GM21619 (cell line): ENCODE measurements around the gene TTC23L.
"Not testable (repeated sequence)": the region's sequence is repeated elsewhere in the genome, so short reads cannot be mapped to it uniquely, and the experiment has no call there.

Source experiments
- ATAC-seq: cut with Tn5 transposase; IDR thresholded peaks from one replicate; pipeline ENCODE4 v1.9.1; 2021; ENCODE audit not compliant: unreplicated experiment

The TTC23L gene, protein sequence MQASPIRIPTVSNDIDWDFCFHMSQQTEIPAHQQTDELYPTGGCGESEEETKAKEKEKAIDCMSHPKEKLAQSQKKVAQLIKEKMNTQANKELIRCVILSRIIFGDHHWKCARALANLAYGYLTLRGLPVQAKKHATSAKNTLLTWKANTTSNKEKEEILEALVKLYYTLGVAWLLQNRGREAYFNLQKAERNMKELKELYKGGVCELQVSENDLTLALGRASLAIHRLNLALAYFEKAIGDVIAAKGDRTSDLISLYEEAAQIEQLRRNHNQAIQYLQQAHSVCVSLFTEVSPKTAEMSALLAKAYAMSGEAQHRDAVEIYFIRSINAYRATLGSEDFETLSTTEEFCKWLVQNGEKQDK

DNA sequence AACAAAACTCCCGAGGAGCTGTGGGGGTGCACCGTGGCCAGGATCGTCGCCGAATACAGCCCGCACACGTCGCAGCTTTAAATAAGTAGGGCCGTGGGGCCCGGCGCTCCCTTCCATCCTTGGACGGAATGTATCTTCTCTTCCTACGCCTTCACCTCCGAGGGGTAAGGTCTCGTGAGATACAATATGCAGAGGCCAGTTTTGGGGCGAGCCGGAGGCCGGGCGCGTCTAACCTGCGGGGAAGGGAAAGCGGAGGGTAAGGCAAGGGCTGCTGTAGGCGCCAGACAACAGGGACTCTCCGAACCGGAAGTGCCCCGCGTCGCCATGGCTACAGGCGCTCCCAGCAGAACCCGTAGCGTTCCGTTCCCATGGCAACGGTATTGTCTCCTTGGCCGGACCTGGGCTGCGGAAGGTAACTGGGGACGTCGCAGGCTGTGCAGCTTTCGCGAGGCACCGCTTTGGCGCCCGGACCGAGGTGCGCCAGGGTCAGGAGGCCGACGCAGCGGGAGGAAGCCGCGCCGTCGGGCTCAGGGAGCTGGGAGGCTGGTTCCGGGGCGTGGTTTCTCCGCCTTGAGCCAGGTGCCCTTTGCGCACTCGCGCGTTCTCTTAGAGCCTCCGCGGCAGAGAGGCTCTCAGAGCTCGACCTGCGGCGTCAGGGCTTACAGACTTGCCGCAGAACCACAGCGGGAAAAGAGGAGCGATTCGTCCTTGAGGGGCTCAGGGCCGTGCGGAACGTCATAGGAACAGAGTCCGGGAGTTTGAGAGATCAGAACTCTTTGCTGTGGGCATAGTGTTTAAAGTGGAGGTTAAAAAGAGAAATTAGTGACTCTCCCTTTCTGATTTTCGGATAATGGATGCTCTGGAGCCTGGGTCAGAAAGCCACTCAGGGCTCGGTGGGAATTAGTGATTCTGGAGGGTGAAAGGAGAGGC, at the start of gene TTC23L:
TSS of gene TTC23L (plus strand) at position 380 of the 930 bp plus-strand sequence. CDS start 1,508 bp downstream, outside the sequence.
- ATAC-seq: peak; percentile 98

DNA sequence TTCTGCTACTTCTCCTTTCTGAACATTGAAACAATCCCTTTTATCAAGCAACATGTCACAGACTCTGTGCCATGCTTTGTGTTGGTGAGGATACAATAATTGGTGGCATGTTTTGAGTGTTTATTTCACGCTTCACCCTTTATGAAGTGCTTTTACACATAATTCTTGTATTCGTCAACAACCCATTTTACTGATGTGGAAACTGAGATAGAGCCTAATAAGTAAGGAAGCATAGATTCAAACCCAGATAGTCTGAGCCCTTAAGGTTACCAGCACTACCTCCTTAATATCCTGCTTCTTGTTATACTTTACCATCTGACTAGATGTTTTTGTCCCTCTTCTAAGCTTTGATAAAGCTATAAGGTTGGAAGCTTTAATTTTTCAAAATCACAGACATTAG, 49.3 kb upstream of the TTC23L start:
- ATAC-seq: no peak

DNA sequence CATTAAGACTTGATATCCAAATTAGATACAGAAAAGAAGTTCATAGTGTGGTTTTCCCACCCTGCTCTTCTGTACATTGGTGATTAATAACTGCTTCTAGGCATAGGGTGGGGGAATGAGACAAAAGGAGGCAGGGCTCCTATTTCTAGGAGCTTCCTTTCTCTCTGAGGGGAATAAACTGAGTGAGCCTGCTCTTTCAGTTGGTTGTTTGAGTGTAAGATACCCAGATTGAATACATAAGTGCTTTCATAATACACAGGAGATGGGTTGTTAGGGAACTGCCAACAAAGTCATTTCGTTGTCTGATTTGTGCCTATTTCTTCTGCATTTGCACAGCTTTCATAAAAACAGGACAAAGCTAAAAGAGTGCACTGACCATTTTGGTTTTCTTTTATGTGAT, 48.9 kb upstream of the TTC23L start:
- ATAC-seq: no peak

DNA sequence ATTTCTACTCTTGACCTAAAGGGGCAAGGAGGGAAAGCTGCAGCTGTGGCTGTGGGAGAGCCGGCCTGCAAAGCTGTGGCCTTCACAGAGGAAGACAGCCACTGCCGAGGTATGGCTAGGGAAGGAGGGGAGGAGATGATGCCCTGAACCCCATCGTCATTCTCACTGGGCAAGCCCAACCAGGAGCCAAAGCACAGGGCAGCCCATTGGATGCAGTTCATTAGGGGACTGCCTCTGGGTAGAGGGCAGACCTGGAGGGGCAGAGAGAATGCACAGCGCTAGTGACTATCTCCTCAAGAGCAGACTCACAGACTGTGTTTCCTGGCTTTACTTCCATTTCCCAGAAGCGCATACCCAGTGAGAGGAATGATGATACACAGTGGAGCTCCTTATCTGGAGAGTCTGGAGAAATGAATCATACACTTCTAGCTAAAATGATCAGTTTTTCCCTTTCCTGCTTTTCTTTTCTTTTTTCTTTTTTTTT, 47.2 kb upstream of the TTC23L start:
- no peak for ATAC-seq

DNA sequence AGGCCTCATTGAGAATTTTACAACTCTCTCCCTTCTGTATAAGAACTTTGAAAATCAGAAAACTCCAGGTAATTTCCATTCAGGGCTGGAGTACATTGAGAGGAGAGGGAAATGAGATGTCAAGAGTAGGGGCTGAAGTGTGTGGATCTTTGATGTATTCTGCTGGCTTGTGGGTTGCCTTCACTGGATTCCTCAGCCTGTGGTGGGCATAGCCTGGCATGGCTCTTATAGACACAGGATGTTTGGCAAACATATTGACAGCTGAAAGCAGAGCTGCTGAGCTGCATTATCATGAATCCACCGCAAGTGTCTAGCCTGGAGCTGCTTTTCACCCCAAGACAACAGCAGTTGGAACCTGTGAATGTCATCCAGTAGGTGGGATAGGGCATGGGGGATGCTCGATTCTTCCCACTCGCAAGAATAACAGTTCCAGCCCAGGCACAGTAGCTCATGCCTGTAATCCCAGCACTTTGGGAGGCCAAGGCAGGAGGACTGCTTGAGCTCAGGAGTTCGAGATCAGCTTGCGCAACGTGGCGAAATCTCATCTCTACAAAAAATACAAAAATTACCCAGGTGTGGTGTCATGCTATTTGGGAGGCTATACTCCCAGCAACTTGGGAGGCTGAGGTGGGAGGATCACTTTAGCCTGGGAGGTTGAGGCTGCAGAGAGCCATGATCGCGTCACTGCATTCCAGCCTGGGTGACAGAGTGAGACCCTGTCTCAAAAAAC, 36.0 kb upstream of the TTC23L start:
- ATAC-seq: no peak

DNA sequence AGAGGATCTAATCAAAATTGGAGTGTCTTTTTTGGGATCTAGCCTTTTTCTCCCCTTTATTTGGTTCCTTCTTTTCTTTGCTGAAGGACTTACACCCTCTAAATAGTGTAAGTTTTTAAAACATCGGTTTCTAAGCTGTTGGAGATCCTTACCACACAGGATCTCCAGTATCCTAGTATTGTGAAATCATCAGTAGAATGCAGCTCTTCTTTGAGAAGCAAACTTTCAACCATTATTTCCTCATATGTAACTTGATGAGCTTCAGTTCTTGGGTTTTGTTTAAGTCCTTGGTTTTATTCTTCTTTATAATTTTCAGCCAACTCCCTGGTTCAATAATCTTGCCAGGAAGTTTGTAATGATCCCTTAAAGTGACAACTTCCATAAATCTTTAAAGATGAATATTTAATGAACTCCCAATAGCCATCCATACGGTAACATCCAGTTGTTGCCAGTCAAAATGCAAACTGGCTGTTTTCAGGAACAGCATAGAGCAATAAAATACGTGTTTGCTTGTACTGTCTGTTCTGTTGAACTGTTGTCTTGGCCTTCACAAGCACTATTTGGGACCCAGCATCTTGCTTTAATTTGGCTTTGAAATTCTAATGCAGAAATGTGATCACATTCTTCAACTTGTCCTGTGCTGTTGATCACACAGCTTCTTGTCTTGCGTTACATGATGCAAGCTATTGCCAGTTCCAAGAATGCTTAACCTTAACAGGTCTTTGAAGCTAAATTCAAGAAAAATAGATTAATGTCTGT, 34.8 kb upstream of the TTC23L start:
- ATAC-seq: no peak

DNA sequence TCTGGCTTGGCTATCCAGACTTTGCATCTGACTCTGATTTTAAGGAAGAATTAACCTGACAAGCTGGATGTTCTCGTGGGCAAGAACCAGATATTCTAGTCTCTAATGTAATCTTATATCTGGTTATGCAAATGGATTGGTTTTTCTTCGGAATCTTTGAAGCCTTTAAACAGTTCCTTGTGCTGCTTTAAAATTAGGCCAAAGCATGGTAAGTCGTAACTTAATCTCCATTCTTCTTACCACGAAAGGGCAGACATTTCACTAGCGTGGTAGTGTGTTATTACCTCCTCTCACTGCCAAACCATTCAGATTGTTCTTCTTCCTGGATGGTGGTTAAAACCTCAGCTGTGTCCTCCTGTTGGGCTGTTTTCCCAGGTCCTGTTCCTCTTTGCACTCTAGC, 34.1 kb upstream of the TTC23L start:
- ATAC-seq: no peak

DNA sequence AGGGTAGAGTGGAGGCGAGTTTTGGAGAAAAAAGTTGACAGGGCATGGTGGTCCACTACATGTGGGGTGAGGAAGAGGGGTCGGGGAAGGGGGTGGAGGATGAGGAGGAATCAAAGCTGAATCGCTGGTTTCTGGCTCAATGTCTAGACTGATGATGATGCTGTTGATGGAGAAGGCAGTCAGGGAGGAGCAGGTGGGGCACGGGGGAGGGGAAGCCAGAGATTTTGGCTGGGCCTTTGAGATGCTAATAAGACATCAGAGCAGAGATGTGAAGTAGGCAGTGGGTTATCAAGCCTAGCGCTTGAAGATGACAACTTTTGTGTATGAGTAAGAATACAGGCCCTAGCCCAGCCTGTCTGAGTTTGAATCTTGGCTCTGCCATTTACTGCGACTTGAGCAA, 32.4 kb upstream of the TTC23L start:
- ATAC-seq: no peak

DNA sequence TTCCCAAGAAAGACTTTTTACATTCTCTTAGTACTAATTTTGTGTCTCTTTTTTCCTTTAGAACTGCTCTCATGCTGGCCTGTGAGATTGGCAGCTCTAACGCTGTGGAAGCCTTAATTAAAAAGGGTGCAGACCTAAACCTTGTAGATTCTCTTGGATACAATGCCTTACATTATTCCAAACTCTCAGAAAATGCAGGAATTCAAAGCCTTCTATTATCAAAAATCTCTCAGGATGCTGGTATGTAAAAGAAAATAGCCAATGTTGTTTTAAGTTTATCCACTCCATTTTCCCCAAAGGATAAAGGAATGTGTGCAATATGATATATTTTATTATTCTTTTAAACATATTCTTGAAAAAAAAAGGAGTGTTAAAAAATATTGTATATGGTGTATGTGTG, 27.3 kb upstream of the TTC23L start:
- ATAC-seq: no peak

DNA sequence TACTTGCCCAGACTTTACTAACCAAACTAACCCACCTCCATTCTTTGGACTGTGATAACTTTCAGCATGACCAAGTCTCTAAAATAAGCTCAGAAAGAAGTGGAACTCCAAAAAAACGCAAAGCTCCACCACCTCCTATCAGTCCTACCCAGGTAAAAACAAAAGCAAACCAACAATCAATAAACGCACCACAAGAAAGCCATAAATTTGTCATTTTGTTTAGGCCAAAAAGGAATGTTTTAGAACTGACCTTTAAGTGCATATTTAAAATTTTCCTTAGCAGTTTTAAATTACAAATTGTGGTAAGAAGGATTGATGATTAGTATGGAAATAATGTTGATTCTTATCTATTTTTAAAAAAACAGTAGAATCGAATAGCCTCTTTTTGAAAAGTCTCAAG, 25.5 kb upstream of the TTC23L start:
- ATAC-seq: no peak

DNA sequence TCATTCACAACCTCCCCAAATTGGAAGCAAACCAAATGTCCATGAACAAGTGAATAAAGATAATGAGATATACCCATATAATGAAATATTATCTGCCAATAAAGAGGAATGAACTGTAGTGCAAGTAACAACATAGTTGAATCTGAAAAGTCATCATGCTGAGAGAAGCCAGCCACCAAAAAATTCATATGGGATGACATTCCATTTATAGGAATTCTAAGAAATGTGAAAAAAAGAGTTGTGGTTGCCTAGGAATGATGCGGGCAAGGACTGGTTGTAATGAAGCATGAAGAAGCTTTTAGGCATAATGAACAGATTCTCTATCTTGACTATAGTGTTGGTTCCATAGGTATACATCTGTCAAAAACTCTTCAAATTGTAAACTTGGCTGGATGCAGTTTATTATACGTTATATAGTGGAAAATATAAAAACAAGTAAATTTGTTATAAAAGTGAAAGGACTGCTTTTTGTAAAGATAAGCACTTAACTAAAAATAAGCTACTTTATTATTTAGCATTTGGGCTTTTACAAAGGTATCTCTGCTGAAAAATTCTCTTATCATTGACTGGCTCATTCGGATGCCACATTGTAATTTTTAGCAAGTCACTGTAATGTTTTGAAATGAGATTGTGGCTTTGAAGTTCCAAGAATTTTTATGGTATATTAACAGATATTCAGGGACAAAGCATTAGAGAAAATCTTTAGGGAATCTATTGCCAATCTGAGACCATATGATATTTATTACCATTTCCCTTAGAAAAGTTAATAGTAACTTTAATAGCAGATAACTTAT, 21.2 kb upstream of the TTC23L start:
- ATAC-seq: no peak

DNA sequence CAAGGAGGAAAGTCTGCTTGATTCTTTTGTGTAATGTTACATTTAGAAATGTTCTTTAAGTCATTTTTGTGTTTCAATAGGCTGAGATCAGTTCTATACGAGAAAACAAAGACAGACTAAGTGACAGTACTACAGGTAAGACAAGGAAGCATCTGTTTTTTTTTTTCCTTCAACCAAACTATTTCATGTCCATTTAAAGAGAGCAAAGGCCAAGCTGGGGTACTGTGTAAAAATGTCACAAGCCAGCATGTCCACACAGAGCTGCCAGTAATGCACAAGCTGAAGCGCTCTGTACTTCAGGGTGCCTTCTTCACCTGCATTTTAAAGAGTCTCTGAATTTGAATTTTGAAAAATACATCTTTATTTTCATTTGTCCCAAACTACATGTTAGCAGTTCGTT, 20.2 kb upstream of the TTC23L start:
- no peak for ATAC-seq

DNA sequence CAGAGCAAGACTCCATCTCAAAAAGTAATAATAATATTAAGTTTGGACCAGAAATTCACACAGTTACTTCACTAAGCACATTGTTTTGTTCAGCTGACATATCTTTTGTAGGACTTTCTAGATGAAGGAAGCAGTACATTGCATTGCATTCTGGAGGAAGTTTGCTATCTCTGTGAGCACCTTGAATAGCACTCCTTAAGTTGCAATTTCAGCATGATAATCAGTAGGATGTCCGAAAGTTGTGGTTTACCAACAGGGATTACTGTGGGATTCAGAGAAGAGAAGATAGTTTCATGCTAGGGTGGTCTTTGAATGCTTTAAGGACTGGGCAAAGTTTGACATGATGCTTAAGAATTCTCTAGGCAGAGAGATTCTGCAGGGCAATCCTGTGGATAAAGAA, 18.4 kb upstream of the TTC23L start:
- no peak for ATAC-seq

DNA sequence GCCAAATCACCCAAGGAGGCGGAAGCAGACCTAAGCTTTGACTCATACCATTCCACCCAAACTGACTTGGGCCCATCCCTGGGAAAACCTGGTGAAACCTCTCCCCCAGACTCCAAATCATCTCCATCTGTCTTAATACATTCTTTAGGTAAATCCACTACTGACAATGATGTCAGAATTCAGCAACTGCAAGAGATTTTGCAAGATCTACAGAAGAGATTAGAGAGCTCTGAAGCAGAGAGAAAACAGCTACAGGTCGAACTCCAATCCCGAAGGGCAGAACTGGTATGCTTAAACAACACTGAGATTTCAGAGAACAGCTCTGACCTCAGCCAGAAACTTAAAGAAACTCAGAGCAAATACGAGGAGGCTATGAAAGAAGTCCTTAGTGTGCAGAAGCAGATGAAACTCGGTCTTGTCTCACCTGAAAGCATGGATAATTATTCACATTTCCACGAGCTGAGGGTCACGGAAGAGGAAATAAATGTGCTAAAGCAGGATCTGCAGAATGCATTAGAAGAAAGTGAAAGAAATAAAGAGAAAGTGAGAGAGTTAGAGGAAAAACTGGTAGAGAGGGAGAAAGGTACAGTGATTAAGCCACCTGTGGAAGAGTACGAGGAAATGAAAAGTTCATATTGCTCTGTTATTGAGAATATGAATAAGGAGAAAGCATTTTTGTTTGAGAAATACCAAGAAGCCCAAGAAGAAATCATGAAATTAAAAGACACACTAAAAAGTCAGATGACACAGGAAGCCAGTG, 15.8 kb upstream of the TTC23L start:
- no peak for ATAC-seq

DNA sequence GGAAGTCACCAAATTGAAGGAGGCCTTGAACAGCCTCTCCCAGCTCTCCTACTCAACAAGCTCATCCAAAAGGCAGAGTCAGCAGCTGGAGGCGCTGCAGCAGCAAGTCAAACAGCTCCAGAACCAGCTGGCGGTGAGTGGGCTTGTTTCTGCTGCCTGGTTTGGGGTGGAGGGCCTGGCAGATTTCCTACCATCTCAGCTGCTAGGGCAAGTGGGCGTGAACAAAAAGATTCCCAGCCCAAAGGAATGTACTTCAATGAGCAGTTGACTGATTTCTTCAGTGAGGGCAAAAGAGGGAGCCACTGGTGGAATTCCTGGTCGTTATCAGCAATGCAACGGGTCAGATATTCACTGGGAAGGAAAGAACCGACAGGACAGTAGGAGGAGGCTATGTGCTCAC, 12.6 kb upstream of the TTC23L start:
- no peak for ATAC-seq

DNA sequence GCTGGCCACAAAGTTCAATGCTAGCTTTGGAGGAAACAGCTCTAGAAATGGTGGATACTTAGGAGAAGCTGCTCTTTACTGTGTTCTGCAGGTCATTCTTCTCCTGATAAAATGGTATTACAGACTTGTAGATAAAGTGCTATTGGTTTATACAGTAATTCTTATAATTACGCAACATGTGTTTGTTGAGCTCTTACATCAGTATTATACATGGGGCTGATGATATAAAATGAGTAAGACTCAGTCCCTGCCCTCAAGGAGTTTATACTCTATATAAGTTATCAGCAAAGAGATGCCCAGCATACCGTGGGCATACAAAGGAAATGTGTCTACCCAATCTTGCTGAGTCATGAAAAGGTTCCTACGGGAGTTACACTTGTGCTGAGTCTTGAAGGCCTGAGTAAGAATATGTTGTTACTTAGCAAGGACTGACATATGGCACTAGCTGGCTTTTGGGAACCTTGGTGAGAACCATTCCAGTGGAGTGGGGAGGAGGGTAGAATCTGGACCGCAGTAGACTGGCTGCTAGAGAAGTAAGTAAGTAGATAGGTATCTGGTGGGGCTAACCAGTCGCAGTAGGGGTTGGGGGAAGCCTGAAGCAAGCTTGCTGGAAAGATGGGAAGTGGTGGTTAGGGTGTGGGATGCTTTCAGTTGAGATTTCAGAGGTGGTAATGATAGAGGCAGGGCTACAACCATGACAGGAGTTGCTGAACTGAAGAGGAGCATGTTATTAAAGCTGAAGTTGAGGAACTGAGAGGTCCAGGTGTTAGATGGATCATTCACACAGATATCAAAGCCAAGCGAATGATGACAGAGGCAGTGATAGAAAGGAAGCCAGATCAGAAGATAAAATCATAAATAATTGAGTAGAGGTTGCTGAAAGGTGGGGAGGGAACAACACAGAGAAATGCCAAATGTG, 11.1 kb upstream of the TTC23L start:
- ATAC-seq: no peak

DNA sequence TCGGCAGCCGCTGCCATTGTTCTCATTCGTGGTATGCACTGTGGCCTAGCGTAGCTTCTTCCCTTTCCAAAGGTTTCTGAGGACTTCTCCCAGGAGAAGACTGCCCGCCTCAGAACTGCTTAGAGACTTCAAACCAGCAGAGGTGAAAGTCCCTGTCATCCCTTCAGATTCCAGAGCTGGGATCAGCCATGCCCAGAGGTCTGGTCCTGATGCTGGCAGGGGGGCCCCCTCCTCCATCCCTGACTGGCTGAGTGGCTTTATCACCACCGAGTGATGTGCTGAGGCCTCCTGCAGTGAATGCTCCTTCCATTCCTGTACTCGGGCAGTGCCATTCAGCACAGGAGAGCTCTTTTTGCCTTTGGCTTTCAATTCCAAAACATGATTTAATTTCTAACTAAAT, 8.1 kb upstream of the TTC23L start:
- ATAC-seq: not testable (repeated sequence)

DNA sequence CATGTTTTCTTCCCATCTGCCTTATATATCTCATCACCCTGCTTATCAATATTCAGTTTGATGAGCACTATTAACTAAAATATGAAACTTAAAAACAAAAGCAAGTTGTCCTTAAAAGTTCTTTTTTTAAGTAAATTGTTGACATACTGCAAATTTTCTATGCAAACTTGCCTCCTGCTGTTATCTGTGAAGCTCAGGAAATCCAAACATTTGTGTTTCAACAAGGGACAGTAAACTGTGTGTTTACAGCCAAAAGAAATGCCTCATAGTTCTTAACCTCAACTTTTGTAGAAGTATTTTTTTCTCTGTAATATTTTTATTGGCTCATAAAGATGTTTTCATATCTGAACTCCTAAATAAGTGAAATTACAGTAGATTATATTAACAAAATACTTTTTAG, 7.7 kb upstream of the TTC23L start:
- no peak for ATAC-seq
